NCI-H1694 treated with DMSO at 0.1 percent for 48 hours (cell line): ENCODE data around the gene RBMS1.

Experiments used
- DNase-seq: peaks from one replicate; lab custom pipeline; 2025; lab: John Stamatoyannopoulos, UW

The RBMS1 gene

DNA sequence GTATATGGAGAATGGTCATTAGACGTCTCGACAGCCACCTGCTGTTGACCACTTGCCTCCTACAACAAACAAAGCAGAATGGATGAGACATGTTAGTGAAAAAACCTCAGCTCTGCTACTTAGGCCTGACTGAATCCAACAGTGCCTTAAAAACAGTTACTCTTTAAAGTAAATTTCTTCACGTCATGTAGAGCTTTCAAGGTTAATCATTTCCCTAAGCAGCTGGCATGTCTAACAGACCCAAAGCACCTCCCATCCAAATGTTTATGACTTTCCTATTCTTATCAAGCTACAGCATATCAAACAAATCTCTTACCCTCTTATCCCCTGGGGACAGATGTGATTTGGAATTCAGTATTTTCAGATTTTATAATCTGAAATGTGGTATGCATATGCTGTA, 218.0 kb downstream of the RBMS1 start:
- DNase-seq, result no peak

DNA sequence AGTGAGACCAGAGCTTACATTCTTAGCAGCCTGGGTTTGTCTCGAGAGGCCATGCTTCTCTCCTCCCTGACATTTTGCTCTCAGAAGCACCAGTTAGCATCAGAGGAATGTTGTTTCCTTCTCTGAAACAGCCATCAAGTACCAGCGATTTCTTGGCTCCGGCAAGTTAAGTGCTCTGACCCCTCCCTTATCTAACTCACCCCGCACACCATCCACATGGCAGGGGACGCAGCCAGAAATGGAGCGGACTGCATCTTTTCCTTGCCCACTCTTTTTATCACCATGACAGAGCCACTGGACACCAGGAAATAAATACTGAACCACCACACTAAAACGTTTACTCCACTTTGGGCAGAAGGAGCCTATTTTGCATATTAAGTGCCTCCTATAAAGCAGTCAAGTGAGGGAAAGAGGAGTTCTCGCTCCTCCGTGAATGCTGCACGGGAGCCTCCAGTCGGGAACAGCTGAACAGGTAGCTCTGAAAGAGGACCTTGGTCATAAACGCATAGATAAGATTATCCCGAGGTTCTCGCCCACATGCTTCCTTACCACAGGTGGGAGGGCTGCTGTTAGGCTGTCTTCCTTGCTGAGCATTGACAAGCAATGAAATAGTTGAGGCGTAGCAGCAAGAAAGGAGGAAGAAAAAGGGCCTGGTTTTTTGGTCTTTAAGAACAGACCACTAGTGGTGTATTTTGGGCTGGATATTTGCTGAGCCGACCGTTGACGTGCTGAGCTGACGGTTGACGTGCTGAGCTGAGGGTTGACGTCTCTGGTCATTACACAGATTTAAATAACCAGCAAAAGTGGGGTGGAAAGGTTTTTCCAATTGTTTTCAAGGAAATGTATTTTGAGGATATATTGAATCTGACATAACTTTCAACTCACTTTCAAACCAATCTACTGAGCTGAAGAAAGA, 222.2 kb downstream of the RBMS1 start:
- no peak for DNase-seq

DNA sequence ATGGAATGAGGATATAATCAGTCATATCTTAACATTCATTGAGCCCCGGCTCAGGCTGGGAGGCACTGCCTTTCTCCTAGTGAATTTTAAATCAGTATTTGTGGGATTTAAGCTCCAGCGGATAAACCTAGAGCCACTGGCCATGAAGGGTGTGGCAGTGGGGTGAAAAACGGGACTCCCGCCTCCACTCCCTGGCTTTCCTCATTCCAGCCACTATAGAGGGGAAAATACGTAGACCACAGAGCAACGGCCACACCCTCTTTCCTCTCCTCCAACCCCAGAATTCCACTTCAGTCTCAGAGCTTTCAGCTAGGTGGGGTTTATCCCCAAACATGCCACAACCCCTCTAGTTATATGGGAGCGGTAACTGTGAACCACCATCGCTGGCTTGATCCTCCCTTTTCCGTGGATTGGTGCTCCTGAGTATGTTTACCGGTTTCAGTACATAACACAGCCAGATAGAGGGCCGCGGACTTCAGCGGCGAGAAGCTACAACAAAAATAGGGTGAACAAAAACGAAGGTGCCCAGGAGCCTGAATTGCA, 223.0 kb downstream of the RBMS1 start:
- DNase-seq, result no peak

DNA sequence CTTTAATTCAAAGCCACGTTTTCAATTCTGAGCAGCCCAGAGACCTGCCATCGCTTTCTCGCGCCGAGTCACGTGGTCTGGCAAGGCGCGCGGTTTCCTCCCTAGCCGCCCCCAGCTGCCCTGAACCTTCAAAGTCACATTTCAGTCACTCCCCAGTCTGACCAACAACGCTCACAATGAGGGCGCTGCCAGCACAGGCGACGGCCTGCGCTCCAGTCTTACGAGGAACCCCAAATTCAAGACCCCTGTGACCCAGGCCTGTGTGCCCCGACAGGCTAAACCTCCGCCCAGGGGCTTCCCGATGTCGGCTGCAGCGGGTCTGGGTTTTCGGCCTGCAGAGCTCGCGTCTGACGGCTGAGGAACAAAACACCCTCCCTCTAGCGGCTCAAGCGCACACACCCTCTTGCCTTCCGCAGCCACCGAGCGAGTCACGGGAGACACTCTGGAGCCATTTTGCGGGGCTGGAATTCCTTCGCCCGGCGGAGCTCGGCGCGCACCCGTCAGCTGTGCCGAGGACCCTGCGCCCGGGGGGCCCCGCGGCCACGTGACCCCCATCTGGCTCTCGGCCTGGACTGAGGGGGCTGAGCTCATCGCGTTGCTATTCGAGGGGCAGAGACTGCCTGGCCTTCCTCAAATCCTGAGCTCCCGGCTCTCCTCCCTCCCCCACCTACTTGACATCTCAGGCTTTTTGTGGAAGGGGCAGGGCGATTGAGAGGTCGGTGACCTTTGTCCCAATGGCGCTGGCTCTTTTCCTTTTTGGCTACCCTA, 223.6 kb downstream of the RBMS1 start:
- peak; percentile 16 for DNase-seq

DNA sequence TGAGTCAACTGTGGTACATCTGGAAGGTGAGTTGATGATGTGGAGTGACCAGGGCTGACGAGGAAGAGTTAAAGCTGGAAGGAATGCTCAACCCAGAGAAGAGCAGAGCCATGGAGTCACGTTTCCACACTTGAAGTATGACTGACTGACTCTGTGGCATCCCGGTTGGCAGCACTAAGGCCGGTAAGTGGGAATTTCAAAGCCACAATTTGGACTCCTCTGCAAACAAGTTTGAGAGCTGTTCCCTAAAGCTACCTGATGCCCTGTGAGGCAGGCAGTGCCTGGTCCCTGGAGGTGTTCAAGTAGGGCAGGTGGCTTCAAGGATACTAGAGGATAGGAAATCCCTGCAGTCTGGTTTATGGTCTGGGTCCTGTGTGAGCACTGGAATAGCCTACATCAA, 224.2 kb downstream of the RBMS1 start:
- DNase-seq, result no peak

DNA sequence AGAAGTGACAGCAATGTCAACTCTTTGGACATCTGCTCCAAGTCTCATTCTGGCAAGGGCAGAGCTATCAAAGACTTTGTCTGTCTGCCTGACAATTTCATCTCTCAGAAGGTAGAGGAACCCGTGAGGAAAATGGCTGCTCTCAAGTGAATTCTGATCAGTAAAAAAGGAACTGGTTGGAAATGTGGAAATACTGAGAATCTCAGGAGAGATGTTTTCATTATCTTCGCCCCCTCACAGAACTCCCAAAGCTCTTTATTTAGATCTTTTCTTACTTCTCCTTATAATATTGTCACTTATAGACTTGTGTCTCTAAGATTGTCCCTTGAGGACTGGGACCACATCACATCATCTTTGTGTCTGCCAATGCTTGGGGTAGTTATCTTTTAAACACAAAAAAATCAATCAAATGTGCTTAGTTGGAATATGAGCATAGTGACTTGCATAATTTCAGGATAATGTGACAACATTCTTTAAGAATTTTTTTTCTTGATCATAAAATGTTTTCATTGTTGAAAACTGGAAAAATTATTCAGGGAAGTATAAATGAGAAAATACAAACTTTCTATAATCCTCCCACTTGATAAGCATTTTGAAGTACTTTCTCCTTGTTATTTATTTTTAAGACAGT, 225.3 kb downstream of the RBMS1 start:
- DNase-seq, result no peak

DNA sequence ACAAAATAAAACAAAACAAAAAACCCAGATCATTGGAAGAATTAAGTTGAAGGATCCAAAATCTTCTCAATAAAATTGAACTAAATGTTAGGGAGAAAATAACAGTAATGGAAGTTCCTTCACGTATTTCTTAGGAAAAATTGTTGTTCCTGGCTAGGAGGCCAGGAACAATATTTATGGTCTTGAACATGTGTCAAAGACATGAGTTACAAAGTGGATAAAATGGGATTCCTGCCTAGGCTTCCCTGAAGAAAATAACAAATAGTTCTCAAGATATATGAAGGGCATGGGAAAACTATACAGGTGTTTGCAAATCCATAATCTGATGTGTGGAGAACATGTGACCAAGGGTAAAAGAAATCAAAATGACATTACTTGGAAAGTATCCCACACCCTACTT, 225.9 kb downstream of the RBMS1 start:
- DNase-seq, result no peak

DNA sequence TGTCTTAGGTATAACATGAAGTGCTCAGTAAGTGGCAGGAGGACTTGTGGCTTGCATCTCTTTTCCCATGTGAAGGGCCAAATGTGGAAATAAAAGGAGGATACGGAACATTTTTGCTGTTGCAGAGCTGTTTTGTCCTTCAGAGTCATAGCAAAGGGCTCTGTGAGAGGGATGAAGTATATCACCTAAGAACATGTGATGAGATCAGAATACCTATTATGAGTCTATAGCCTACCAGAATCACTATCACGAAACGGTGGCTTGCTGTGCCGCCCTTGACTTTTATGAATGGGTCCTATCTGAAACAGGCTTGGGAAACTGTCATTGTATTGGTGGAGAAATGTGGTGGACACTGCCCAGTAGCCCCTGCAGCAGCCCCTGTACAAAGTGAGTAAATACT, 226.6 kb downstream of the RBMS1 start:
- DNase-seq, result no peak

DNA sequence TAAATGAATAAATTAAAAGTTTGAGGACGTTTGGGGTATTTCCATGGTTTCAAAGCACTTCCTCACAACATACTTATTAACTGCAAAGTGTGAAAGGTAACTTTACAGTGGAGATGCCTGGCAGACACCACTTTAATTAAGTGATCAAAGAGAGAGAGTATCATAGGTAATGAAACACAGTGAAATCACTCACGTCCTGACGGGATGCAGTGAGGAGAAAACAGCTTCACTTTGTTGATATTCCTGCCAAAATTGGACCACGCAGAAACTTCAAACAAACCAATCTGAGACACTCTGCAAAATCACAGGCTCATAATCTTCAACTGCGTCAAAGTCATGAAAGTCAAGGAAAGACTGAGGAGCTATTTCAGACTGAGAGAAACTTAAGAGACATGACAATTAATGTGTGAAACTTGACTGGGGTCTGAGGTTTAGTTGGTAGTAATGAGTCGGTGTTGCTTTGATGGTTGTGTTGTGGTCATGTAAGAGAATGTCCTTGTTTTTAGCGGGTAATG, 227.5 kb downstream of the RBMS1 start:
- DNase-seq, result no peak

DNA sequence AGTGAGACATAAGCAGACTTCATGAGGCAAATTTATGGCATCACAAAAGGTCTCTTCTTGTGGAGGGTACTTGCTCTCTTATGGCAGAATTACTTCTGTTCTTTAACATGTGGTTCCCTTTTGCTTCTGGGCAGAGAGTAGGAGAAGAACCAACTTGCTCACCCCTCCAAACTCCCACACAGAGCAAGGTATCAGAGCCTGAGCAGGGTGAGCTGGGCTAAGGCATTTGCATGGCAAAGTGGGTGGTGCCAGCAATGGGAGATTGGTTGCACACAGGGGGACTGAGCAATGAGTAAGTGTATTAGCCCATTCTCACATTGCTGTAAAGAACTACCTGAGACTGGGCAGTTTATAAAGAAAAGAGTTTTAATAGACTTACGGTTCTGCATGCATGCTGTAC, 229.3 kb downstream of the RBMS1 start:
- no peak for DNase-seq

DNA sequence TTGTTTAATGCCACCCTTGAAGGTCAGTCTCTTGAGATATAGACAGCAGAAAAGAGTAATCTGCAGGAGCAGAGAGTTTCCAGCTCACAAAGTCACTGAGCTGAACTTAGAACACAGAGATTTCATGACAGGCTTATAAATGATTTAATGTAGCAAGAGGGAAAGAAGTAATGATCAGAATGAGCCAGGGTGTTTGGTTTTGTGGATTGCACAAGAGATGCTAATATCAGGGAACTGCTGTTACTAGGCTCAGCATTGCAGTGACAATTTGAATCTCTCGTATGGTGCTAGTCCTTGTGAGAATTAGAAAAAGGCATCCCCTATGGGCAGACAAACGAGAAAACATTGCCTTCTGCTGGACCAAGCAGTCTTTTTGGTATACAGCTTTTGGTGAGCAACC, 231.9 kb downstream of the RBMS1 start:
- no peak for DNase-seq

DNA sequence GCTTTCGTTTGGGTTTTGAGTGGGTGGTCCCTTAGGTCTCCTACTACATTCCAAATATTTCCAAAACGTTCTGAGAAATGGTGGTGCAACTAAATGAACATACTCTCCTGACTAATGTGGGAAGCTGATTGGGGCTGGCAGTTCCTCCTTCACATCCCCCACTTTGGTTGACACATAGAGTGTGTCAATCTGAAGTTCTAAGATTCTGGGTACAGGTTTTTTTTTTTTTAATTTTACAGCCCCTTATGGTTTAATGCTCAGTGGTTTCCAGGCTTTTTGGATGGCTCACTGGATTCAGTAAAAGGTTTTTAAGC, 235.2 kb downstream of the RBMS1 start:
- no peak for DNase-seq

DNA sequence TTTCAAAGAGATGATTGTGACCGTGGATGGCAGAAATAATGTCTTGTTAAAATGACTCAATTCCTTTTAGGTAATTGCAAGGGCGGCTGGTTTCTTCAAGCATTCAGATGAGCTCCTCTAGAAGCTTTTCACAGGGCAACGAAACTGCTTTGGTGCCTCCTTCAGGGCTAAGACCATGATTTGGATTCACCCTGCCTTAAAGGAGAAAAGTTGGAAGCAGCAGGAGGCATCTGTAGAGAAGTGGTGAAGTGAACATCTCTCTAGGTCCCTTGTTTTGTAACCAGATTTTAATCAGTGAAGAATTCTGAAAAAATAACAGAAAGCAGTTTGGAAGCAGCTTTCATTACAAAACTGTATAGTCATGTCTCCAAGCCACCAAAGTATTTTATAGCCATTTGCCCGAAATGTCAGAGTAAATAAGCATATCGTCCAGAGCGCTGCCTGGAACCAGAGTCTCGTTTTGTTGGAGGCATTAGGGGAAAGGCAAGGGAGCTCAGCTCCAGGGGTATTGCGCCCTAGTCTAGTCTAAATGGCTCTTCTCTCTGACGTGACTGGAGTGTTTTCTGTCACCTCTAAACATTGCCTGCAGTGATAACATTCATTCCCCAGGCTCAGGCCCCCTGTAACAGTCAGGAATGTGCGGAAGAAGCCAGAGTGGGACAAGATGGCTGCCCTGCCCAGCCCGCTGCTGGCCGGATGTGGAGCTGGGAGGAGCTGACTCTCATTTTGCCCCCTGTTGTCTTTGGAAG, 235.7 kb downstream of the RBMS1 start:
- no peak for DNase-seq

DNA sequence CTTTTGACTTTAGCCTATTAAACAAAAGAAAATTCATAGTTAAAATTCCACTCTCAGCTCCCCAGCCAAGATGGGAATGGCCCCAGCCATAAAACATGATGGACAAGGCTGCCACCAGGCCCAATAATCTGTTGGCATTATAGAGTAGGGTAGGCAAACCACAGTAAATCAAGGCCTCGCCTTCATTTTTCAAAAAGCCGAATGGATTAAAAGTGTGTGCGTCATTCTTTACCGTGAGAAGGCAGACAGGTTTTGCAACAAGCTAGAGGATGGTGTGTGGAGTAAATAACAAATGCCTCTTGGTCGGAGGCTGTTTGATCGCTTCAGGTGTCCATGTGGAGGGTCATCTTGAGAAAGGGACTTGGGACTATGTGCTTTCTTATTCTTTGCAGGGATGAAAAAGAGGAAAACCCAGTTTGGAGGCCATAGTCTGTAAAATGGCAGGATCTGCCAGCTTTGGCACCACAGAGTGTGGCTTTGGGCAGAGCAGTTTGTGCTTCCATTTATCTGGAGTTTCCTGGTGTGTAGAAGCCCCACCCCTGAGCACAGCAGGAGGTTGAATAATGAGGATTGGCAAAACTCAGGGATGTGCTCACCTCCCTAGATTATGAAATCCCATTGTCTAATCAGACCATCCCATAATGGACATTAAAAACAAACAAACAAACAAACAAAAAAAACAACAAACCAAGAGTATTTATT, 236.4 kb downstream of the RBMS1 start:
- DNase-seq, result no peak

DNA sequence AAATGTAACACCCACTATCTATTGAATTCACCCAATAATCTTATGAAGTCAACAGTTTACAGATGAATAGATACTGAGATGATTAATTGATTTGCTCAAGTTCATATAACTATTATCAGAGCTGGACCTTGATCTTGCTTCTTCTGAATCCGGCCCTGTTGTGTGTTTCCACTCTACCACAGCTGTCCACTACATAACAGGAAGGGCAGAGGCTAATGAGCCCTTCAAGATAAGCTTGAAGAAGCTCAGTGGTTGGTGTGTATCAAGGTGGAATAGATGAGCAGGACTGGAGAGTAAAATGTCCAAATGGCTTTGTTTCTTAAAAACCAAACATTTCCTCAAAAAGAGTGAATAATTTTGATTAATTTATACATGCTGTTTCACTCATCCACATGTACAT, 237.1 kb downstream of the RBMS1 start:
- no peak for DNase-seq

DNA sequence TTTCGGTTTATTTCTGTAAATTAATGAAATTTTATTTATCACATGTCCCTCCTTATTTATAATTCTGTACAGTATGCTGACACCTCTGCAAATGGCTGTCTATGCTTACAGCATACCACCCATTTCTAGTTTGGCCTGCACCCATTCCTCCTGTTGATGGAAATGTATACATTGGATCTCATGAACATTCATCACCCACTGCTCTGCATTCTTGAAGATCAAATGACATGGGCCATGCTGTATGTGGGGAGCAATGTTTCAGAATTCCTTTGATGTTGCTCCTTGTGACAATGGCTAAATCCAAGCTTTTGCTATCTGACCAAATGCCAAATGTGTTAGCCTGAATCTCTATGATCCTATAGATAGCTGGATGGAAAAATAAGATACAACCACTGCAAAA, 238.2 kb downstream of the RBMS1 start:
- no peak for DNase-seq

DNA sequence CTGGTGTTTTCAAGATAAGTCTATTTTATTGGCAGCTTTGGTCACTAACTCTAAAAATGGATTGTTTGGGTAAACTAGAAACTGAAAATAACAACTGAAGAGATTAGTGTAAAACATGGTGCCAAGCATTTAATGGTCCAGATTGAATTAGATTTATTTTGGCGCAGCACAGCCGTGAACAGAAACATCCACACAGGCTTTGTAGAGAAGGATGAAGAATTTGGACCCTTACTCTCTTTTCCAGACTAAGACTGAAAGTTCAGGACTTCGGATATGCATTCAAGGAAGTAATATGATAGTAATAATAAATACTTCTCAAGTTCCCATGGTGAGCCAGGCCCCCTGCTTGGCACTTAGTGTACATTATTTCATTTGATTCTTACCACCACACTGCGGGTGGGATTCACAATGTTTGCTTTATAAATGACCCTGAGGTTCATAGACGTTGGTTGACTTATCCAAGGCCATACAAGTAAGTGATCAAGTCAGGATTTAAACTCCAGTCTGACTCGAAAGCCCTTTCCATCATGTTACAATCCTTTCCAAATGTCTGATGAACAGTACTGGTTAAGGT, 239.3 kb downstream of the RBMS1 start:
- no peak for DNase-seq

DNA sequence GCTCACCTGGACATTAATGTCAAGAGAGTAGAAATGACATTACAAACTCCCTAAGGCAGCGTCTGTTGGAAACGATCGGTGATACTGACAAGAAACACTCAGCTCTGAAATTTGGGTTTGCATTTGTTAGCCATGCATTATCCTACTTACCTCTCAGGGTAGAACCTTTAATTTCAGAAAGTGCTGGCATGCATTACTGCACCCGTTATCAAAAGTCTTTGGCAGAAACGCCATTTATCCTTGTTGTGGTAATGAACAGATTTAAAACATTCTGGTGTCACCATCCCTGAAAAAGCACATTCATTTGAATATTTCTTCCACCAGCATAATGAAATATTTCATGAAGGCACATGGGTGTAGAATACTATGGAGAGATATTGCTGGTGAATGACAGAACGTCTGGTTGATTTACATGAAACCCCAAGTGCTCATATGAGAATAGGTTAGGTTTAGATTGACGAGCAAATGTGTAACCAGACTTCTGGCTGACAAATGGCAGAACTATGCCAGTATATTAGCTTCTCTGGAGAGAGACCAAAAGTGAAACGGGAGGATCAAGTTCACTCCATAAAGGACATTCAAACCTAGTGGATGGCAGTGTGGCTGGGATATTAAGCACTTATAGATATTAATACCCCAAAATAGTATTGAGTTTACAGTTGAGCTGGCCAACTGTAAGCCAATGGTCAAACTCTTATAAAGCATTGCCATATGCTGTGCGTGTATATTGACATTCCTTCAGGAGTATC, 240.0 kb downstream of the RBMS1 start:
- DNase-seq, result no peak

DNA sequence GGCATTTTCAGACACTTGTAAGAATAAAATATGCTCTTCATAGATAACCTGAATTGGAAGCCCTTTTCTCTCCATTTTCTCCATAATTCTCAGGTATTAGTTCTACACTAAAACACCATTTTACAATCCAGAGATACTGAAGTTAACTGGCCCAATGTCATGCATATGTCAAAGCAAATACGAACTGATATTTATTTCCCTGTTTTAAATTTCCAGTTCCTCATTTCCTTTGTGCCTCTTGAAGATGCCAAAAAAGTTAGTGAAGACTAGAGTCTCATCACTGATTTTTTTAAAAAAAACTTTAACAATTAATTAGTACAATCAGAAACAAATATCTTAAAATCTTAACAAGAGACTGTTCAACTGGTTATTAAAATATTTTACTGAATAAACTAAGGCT, 240.7 kb downstream of the RBMS1 start:
- DNase-seq, result no peak

DNA sequence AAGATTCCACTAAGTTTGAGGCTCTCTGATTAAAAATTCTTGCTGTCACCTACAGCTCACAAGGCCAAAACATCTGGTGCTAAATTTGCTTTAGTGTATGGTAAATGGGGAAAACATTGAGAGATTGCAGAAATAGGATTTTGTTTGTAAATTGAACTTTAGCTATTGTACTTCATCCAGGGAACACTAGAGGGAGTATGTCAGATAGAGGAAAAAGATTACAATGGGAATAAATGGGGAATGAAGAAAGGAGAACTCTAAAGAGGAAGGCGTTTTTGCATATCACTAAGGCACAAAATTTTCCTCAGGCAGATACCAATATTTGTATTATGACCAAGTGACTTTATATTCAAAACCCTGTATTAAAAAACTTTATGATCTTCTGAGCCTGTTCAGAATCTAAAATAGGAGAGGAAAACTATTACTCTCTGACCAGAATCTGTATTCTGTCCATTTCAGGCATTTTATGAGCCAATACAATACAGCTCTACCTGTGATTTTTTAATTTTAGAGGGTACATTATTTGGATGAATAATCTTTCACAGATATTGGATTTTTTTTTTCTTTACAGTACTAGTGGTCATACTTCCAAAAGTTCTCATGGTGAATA, 241.2 kb downstream of the RBMS1 start:
- peak; percentile 8 for DNase-seq
